HepG2 (cell line): ENCODE measurements around the gene MINDY1. TPM values are rescaled to one million over a fixed set of nuclear protein-coding genes. Genes with fewer than 3 reads are reported as not detected.
A peak's percentile ranks its signal among the peaks of the same experiment; 100 is the strongest.

Source experiments
- ATAC-seq: fragments of 200-7000 bp; cut with Tn5 transposase; 3 replicates; pipeline ENCODE4 v1.9.1; 2020; ENCODE audit warnings: mild to moderate bottlenecking, moderate library complexity
- BruUV-seq: library from RNA; stranded (reverse); fragments of 400-500 nt; replicated peaks from 2 replicates; lab custom pipeline; 2021; lab: Mats Ljungman, UMichigan
- CTCF ChIA-PET: fragments of 300-600 bp; formaldehyde crosslinking; extraction: SDS; loops from one replicate; lab custom pipeline; 2021; ENCODE audit warnings: low total read pairs, inconsistent platforms, low intra/inter-chr PET ratio; lab: Yijun Ruan, JAX
- POLR2A ChIA-PET: fragments of 350-600 bp; sonication (Branson Sonifier 250); formaldehyde crosslinking; loops from one replicate; lab custom pipeline; 2020; ENCODE audit warnings: antibody characterized with exemption, inconsistent platforms; lab: Yijun Ruan, JAX
- DNase-seq: peaks from one replicate; pipeline ENCODE4 v3.0.0-alpha.2; 2015; ENCODE audit warnings: low spot score
- FAIRE-seq: peaks from 3 replicates; lab custom pipeline; 2011; peaks lifted over from hg19 to GRCh38; lab: Jason Lieb, UNC
- H2AFZ ChIP-seq: one replicate; pipeline ENCODE4 v1.6.1; 2011; ENCODE audit warnings: low read length, inconsistent platforms
- H3K27ac ChIP-seq: fragments of 300-600 bp; 3 replicates; pipeline ENCODE4 v1.8.0; 2011; ENCODE audit warnings: mixed run types, mild to moderate bottlenecking, mixed read lengths, low read length, inconsistent platforms; ENCODE audit not compliant: insufficient read depth; ENCODE audit errors: extremely low read length
- H3K27me3 ChIP-seq, 2 experiments: fragments of 200-600 bp in 1 of 2; 2 replicates in 1 of 2; 3 replicates in 1 of 2; pipeline versions ENCODE4 v1.6.0 to v1.8.0; 2011; ENCODE audit warnings: low read length in 2 of 2, mild to moderate bottlenecking in 2 of 2, moderate library complexity in 2 of 2, inconsistent platforms in 1 of 2; ENCODE audit not compliant: insufficient read depth in 2 of 2, control insufficient read depth in 1 of 2
- H3K36me3 ChIP-seq, 2 experiments: fragments of 200-600 bp in 1 of 2; replicated peaks in 1 of 2; 2 replicates in 1 of 2; 3 replicates in 1 of 2; pipeline versions ENCODE4 v1.5.1 to v1.8.0; 2011; ENCODE audit warnings: low read length in 2 of 2, inconsistent platforms in 1 of 2; ENCODE audit not compliant: insufficient read depth in 2 of 2, control insufficient read depth in 1 of 2
- H3K4me1 ChIP-seq: 2 replicates; pipeline ENCODE4 v1.5.1; 2012; ENCODE audit warnings: low read length, inconsistent platforms; ENCODE audit not compliant: insufficient read depth
- H3K4me2 ChIP-seq: 2 replicates; pipeline ENCODE4 v1.6.0; 2011; ENCODE audit warnings: low read depth, low read length, inconsistent platforms
- H3K4me3 ChIP-seq, 3 experiments: fragments of 200-600 bp in 1 of 3; sonication (generic), shearing (Covaris generic) in 1 of 3; replicated peaks in 1 of 3; 2 replicates each; pipeline ENCODE4 v1.5.1; 2011 to 2016; ENCODE audit warnings: low read length in 3 of 3, inconsistent platforms in 2 of 3, low read depth in 2 of 3, mild to moderate bottlenecking in 2 of 3, control low read depth in 1 of 3, mixed read lengths in 1 of 3; ENCODE audit not compliant: insufficient read depth in 1 of 3
- H3K79me2 ChIP-seq: one replicate; pipeline ENCODE4 v1.6.1; 2011; ENCODE audit warnings: low read length, inconsistent platforms; ENCODE audit not compliant: insufficient read depth
- H3K9ac ChIP-seq: 2 replicates; pipeline ENCODE4 v1.6.0; 2011; ENCODE audit warnings: mild to moderate bottlenecking, low read depth, low read length, inconsistent platforms; ENCODE audit not compliant: insufficient read depth
- H3K9me3 ChIP-seq: 2 replicates; pipeline ENCODE4 v1.5.1; 2012; ENCODE audit warnings: mild to moderate bottlenecking, low read length
- H4K20me1 ChIP-seq: 2 replicates; pipeline ENCODE4 v1.6.0; 2011; ENCODE audit warnings: inconsistent platforms, mild to moderate bottlenecking, low read length, moderate library complexity; ENCODE audit not compliant: insufficient read depth
- AKNA ChIP-seq: sonication (generic); formaldehyde crosslinking; IDR thresholded peaks from 2 replicates; pipeline ENCODE4 v1.4.0; 2020; ENCODE audit warnings: missing genetic modification reagents, borderline replicate concordance
- BCL6 ChIP-seq: IDR thresholded peaks from 2 replicates; pipeline ENCODE4 v1.6.1; 2016; ENCODE audit warnings: missing genetic modification reagents, missing compliant biosample characterization
- HOXD1 ChIP-seq: sonication (generic); formaldehyde crosslinking; IDR thresholded peaks from 2 replicates; pipeline ENCODE4 v1.5.0; 2020; ENCODE audit warnings: missing genetic modification reagents
- KLF16 ChIP-seq, 2 experiments: sonication (generic) in 1 of 2; formaldehyde crosslinking in 1 of 2; IDR thresholded peaks; 2 replicates each; pipeline versions ENCODE4 v1.6.1 to v1.8.0; 2016 to 2023; ENCODE audit warnings: missing genetic modification reagents in 2 of 2, missing compliant biosample characterization in 1 of 2
- NR2C2 ChIP-seq: sonication (generic); formaldehyde crosslinking; IDR thresholded peaks from 2 replicates; pipeline ENCODE4 v1.4.0; 2020; ENCODE audit warnings: missing genetic modification reagents, mild to moderate bottlenecking, moderate library complexity, borderline replicate concordance
- ONECUT2 ChIP-seq: sonication (generic); formaldehyde crosslinking; IDR thresholded peaks from 2 replicates; pipeline ENCODE4 v1.4.0; 2020; ENCODE audit warnings: missing genetic modification reagents
- ZFP41 ChIP-seq: sonication (generic); formaldehyde crosslinking; IDR thresholded peaks from 2 replicates; pipeline ENCODE4 v1.4.0; 2020; ENCODE audit warnings: mild to moderate bottlenecking, missing genetic modification reagents, borderline replicate concordance
- ZNF17 ChIP-seq: sonication (generic); formaldehyde crosslinking; IDR thresholded peaks from 2 replicates; pipeline ENCODE4 v1.5.0; 2020; ENCODE audit warnings: mild to moderate bottlenecking, missing genetic modification reagents
- ZNF20 ChIP-seq: sonication (generic); formaldehyde crosslinking; IDR thresholded peaks from 2 replicates; pipeline ENCODE4 v1.4.0; 2020; ENCODE audit warnings: mild to moderate bottlenecking, moderate library complexity, missing genetic modification reagents
- WGBS: methylation state at CpG from one replicate; pipeline ENCODE4 v1.1.6; 2017; ENCODE audit warnings: low lambda C conversion rate; 5-methylcytosine and 5-hydroxymethylcytosine counted together
- in situ Hi-C: cut with HindIII; loops from 2 replicates; pipeline ENCODE4 v1.10.0; 2017; ENCODE audit warnings: low pct_unique_long_range_greater_than_20kb; ENCODE audit not compliant: extremely low pct_ligation_motif_present
- intact Hi-C: fragments of 100-400 bp; cut with micrococcal nuclease; formaldehyde crosslinking; loops from one replicate; pipeline ENCODE4 v1.10.0; 2022; ENCODE audit not compliant: unreplicated experiment
- polyA plus RNA-seq, 8 experiments: library from polyadenylated mRNA; depleted of rRNA in 3 of 8; stranded (reverse) in 7 of 8; unstranded in 1 of 8; fragments of >200 nt; fragmentation: Illumina TruSeq in 4 of 8; extraction: Trizol in 4 of 8; gene quantifications; 2 replicates each; pipeline versions ENCODE4 v1.2.1 to v1.2.3, GENCODE V29; 2011 to 2016; ENCODE audit warnings: low read depth in 4 of 8, missing spikeins in 1 of 8, mixed read lengths in 1 of 8; ENCODE audit not compliant: insufficient read depth in 1 of 8
- total RNA-seq, 5 experiments: library from RNA; depleted of rRNA; stranded (reverse); fragments of >200 nt; fragmentation: Illumina TruSeq; extraction: Trizol; gene quantifications; 2 replicates each; pipeline ENCODE4 v1.2.3, GENCODE V29; 2016; ENCODE audit warnings: low read depth in 1 of 5
- TF ChIP-seq, protein P1 (sequence below): IDR thresholded peaks from 2 replicates; pipeline ENCODE4 v1.6.1; 2012; ENCODE audit warnings: low read depth, low read length, improper control_type of control experiment

The MINDY1 gene
- total and polyA plus RNA-seq, 2 of the 13 experiments (the other 11 are each of a cell fraction or from before 2014, with no cell fraction given) = 11.1 to 15.0 TPM

- Histone ChIP-seq H3K27me3 (no peaks in the 10 kb centered on the region; a peak in 1 of 5 replicates), H3K9ac (no peak overlapping the region), H3K4me2 (no peak overlapping the region), H3K27ac (peak overlapping the region; percentile 99), H3K4me3 (no peak overlapping the region), H3K9me3 (no peaks in the 10 kb centered on the region), H4K20me1 (no peaks in the 10 kb centered on the region), H3K79me2 (peaks cover 20% of the 10 kb centered on the region), H3K4me1 (peaks cover 72% of the 10 kb centered on the region), H2AFZ (no peak overlapping the region), H3K36me3 (no peaks in the 10 kb centered on the region)
- ATAC-seq (no peak), FAIRE-seq (no peak), DNase-seq (no peak)
- POLR2A ChIA-PET = interaction anchor here (1.0 to 4.0 kb wide), 2 partner anchors 36 to 154 kb away, joined by 4 to 21 read pairs; partner anchors contain the start of genes C1orf56 and LYSMD1
- intact Hi-C loops = loop anchor here (5.0 kb wide), 1 partner anchor 136 kb away; the partner anchor contains the start of gene SEMA6C
- BruUV-seq = no TSS peak
- CTCF ChIA-PET = no interaction called here
- in situ Hi-C loops = no loop called here
- 77% methylated on average over 4 of the region's 4 CpGs for WGBS
- TF ChIP-seq NR2C2 (CRISPR knock-in tag) = no peak
- no peak for TF ChIP-seq BCL6 (CRISPR knock-in tag)
- TF ChIP-seq HOXD1 = no peak
- TF ChIP-seq ZFP41 (CRISPR knock-in tag) = no peak
- TF ChIP-seq ONECUT2 (CRISPR knock-in tag) = no peak
- TF ChIP-seq ZNF17 (CRISPR knock-in tag) = no peak
Observed at GRCh38 chr1:151011154-151011850, 4.6 kb upstream of the MINDY1 start.

GRCh38 chr1:151010346-151010726, 3.6 kb upstream of the MINDY1 start:
- no peak for DNase-seq
- H3K9me3 ChIP-seq = no peaks in the 10 kb centered on the region
- WGBS = 94% methylated on average over 3 of the region's 3 CpGs
- no peak overlapping the region for H2AFZ ChIP-seq
- no peaks in the 10 kb centered on the region for H3K36me3 ChIP-seq
- ChIA-PET CTCF (no interaction called here), POLR2A (no interaction called here)
- H3K79me2 ChIP-seq = peaks cover 25% of the 10 kb centered on the region
- in situ Hi-C loops = no loop called here
- no peak overlapping the region for H3K27ac ChIP-seq
- H3K9ac ChIP-seq = no peak overlapping the region
- no peak overlapping the region for H3K4me3 ChIP-seq
- FAIRE-seq = no peak
- no peak overlapping the region for H3K4me2 ChIP-seq
- peaks cover 76% of the 10 kb centered on the region for H3K4me1 ChIP-seq
- BruUV-seq = no TSS peak
- no peaks in the 10 kb centered on the region for H4K20me1 ChIP-seq
- intact Hi-C loops = loop anchor here (5.0 kb wide), 1 partner anchor 137 kb away; the partner anchor contains the start of gene SEMA6C
- no peaks in the 10 kb centered on the region; a peak in 1 of 5 replicates for H3K27me3 ChIP-seq
- no peak for ATAC-seq
- TF ChIP-seq AKNA (CRISPR knock-in tag) (no peak), KLF16 (CRISPR knock-in tag; IDR thresholded peaks at IDR 0.05) (no peak), ZNF20 (CRISPR knock-in tag) (no peak)
- TF ChIP-seq, protein P1, sequence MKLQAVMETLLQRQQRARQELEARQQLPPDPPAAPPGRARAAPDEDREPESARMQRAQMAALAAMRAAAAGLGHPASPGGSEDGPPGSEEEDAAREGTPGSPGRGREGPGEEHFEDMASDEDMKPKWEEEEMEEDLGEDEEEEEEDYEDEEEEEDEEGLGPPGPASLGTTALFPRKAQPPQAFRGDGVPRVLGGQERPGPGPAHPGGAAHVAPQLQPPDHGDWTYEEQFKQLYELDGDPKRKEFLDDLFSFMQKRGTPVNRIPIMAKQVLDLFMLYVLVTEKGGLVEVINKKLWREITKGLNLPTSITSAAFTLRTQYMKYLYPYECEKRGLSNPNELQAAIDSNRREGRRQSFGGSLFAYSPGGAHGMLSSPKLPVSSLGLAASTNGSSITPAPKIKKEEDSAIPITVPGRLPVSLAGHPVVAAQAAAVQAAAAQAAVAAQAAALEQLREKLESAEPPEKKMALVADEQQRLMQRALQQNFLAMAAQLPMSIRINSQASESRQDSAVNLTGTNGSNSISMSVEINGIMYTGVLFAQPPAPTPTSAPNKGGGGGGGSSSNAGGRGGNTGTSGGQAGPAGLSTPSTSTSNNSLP = no peak
